ENCODE results near the gene CALML3.

The CALML3 gene

GRCh38 chr10:5528989-5529701 is 4.4 kb downstream of the CALML3 start:
- H3K4me3 ChIP-seq (ENCODE audit: low read length): no peak overlapping the region
- DNase-seq (ENCODE audit: low read depth): no peak
- TF ChIP-seq CTCF (conservative IDR thresholded peaks at IDR 0.05; ENCODE audit: low read length): no peak

- no peak for TF ChIP-seq CTCF (conservative IDR thresholded peaks at IDR 0.05; ENCODE audit: low read length)
- H3K4me3 ChIP-seq (ENCODE audit: low read length): no peak overlapping the region
- DNase-seq (ENCODE audit: low read depth): no peak
These were observed 5.1 kb downstream of the CALML3 start for GRCh38 chr10:5529702-5530411.

- no peak overlapping the region for H3K4me3 ChIP-seq (ENCODE audit: low read length)
- DNase-seq (ENCODE audit: low read depth): no peak
- TF ChIP-seq CTCF (conservative IDR thresholded peaks at IDR 0.05; ENCODE audit: low read length): no peak
These were observed 5.6 kb downstream of the CALML3 start for GRCh38 chr10:5530412-5530806.

GRCh38 chr10:5530846-5531557 is 6.2 kb downstream of the CALML3 start:
- DNase-seq (ENCODE audit: low read depth): no peak
- TF ChIP-seq CTCF (conservative IDR thresholded peaks at IDR 0.05; ENCODE audit: low read length): no peak
- no peak overlapping the region for H3K4me3 ChIP-seq (ENCODE audit: low read length)

GRCh38 chr10:5531558-5532306 is 7.0 kb downstream of the CALML3 start:
- DNase-seq (ENCODE audit: low read depth): no peak
- no peak for TF ChIP-seq CTCF (conservative IDR thresholded peaks at IDR 0.05; ENCODE audit: low read length)
- H3K4me3 ChIP-seq (ENCODE audit: low read length): no peak overlapping the region

GRCh38 chr10:5532307-5532605 is 7.5 kb downstream of the CALML3 start:
- DNase-seq (ENCODE audit: low read depth): no peak
- no peak for TF ChIP-seq CTCF (conservative IDR thresholded peaks at IDR 0.05; ENCODE audit: low read length)

More at GRCh38 chr10:5532307-5532605, 7.5 kb downstream of the CALML3 start:
- H3K4me3 ChIP-seq (ENCODE audit: low read length): no peak overlapping the region
